GM19467 (cell line): Measurements from ENCODE around the gene UTP20.
A peak's percentile ranks its signal among the peaks of the same experiment; 100 is the strongest.

ENCODE experiments used
- ATAC-seq: cut with Tn5 transposase; IDR thresholded peaks from one replicate; pipeline ENCODE4 v1.9.1; 2021; ENCODE audit warnings: mild to moderate bottlenecking, moderate library complexity; ENCODE audit not compliant: unreplicated experiment

UTP20 gene

DNA sequence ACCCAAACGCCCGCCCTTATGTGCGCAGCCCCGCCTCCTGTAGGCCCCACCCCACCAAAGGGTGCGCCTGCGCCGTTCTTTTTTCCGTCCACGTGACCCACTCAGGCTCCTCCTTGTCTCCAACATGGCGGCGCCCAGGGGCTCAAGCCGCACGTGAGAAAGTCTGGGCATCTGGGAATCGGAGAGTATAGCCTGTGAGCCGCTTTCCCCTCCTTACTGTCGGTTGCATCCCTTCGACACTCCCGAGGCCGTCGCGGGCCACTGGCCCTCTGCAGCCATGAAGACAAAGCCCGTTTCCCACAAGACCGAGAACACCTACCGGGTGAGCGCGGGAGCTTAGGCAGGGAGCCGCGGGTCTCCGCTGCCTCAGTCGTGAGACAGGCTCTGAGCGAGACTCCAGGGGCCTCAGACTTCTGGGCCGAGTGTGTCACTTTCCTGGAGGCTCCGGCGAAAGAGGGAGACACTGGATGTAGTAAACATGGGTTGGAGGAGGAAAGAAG lies at the start of gene UTP20:
Gene UTP20 (plus strand): TSS at position 100 of the 500 bp plus-strand sequence. CDS start 178 bp downstream, at position 278.
- peak; percentile 100 for ATAC-seq

DNA sequence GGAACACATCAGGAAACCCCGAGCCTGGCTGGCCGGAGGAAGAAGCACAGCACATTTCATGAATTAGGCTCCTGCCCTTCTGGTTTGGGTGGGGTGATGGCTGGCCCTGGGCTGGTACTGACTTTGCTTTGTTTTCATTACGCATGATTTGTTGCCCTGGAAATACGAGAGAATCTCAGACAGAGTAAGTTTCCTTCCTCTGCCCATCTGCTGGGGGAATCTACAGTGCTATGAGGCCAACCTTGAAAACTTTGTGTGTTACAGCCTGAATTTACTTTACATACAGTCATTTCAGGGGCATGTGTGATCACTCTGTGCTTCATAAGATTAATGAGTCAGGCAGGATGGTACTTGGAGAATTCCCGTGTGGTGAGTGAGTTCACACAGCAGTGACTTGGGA lies 49.4 kb upstream of the UTP20 start:
- no peak for ATAC-seq

DNA sequence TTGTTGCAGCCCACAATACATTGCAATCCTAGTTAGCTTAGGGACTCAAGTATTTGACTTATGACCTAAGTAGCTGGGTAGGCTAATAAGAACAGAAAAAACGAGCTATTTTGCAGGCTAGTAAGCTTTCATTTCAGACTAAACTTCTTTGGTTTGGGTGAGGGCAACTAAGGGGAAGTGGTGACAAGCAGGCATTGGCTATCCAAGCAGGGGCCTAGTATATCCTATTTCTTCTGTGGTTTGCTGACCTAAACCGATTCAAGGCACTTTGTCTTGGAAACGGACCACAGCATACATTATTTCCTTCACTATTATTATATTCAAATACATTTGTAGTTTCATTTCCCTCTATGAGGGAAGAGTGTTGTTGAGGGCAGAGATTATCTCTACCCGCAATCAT lies 48.3 kb upstream of the UTP20 start:
- no peak for ATAC-seq

DNA sequence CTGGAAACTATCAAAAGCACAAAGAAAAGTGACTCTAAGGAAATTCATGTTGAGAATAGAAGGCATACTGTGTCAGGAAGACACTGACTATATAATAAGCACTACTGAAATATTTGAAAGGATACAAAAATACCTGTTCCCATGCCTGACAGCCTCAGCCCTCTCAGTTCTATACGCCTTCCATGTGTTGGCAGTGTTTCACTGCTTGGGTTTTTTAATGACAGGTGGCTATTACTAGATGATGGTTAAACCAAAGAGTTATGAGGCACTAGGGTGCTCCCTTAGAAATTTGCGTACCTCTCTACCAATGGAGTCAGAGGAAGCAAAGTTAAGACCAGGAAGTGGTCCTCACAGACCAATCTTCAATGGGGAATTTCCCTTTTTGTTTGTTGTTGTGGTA lies 44.2 kb upstream of the UTP20 start:
- ATAC-seq: no peak

DNA sequence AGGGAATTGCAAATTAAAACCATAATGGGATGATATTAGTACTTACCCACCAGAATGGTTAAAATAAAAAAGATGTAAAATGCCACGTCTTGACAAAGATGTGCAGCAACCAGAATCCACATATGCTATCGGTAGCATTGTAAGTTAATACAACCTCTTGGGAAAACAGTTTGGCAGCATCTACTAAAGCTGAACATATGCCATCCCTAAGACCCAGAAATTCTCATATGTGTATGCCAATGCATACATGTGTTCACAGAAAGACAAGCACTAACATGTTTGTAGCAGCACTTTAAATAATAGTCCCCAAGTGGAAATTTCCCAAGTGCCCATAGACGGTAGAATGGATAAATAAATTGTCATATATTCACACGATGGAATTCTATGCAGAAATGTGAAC lies 41.6 kb upstream of the UTP20 start:
- no peak for ATAC-seq

DNA sequence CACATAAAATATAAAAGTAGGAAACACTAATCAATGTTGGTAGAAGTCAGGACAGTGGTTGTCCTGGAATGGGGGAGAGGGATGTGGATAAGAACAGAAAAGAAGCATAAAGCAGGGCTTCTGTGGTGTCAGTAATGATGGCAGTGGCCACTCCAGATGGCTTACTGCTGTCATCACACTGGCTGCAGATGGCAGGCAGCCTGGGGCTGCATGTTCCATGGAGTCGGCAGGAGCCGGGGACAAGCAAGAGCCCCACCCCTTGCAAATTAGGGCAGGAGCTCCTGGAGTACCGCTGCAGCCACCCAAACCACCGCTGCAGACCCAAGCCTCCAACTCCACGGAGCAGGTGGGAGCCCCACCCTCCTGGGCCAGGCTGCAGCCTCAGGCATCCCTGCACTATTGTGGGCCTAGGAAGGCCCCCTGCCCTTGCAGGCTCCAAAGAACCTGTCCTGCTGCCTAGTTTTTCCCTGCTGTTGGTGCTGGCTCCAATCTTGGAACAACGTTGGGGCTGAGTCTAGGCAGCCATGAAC lies 41.0 kb upstream of the UTP20 start:
- no peak for ATAC-seq

DNA sequence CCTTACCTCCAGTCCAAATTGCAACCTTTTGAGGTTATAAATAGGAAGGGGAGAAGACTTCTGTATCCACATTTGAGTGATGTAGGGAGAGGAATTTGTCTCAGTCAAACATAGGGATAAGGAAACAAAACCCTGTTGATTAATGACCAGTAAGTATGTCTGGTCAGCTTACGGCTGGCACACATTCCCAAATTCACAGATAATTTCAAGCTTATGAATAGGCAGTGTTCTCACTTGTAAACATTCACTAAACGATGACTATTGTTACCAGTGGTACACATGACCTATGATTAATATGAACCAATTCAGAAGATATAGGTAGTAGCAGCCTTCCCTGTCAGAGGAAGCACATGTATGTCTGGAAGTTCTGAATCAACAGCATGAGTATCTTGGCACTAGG lies 36.8 kb upstream of the UTP20 start:
- no peak for ATAC-seq

DNA sequence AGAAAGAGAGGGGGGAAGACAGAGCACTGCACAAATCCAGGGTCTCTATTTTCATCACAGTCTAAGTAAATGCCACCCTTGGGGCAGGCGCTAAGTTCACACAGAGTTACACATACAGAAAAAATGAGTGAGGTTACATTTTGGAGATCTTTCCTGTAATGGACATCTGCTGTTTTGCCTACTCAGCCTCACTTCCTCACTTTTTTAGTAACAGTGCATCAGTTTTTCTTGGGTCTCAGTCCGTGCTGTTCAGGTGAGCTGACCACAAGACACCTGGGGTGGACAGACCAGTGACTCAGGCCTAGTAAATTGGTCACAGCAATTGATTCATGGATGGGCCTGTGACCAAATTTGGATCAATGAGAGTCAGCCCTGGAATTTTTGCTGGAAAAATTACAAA lies 36.3 kb upstream of the UTP20 start:
- ATAC-seq: no peak

DNA sequence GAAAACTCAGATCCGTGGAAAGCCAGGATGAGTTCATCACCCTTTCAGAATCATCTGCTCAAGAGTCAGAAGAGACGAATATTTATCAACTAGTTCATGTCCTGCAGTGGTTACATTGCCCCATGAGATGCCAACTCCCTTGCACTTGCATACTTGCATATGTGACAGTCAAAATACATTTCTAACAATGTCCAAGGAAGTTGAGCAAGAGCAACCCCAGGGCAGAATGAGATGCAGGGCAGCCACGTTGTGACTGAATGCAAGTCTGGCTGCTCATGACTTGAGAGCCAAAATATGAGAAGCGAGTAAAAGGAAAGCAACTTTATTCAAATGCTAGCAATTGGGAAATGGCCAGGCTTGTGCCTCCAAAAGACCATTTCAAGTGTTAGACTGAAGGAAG lies 23.6 kb upstream of the UTP20 start:
- no peak for ATAC-seq

DNA sequence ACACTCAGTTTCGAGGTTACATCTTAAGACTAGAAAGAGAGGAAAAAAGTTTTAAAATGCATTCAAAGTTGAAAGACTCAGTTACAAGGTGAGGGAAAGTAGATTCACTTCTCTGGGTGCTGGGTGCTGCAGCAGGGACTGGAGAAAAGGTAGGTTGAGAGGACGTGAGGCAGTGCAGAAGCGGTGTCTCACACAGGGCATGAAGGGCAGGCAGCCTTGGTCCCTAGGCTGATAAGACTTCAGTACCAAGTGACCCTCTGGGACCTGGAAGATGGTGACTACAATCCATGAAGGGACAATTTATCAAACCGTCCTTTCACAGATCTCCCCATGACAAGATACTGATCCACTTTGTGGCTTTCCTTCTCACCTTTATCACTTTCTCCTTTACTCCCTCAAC lies 22.5 kb upstream of the UTP20 start:
- no peak for ATAC-seq

DNA sequence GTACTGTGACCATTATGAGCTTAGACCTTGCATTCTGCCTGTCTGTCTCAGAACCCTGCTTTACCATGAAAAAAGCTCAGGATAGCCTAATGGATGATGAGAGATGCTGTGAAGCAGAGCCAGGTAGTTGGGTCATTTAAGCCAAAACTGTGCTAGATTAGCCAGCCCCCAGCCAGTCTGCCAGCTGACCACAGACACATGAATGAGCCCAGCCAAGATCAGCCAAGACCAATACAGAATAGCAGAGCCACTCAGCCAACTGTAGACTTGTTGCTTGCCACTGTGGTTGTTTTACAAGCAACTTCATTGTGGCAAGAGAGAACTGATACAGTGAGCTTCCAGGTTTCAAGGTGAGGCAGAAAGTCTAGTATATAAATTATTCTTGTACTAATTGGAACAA lies 12.8 kb upstream of the UTP20 start:
- no peak for ATAC-seq

DNA sequence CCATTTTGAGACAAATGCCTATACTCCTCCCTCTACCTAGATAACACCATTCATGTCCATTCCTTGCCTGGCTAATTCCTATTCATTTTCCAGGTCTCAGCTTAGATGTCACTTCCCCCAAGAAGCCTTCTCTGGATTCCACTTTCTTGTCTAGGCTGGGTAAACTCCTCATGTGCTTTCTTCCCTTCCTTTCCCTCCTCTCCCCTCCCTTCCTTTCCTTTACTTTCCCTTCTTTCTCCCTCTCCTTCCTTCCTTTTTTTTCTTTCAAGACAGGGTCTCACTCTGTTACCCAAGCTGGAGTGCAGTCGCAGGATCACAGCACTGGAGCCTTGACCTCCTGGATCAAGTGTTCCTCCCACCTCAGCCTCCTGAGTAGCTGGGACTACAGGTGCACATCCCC lies 3.5 kb upstream of the UTP20 start:
- ATAC-seq: no peak

DNA sequence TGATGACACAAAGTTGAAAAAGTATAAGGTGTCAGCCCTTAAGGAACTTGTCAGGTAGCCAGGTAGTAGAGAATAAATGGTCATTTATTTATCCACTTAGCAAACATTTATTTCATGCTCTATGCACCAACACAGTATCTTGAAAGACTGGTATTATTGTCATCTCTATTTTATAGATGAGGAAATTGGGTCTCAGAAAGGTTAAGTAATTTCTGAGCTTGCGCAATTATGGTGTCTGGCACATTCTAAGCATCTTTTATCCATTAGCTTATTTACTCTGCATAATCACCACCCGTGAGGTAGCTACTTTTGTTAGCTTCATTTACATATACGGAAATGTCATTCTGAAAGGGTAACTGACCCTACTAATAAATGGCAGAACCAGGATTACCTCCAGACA lies 2.5 kb upstream of the UTP20 start:
- ATAC-seq: no peak

DNA sequence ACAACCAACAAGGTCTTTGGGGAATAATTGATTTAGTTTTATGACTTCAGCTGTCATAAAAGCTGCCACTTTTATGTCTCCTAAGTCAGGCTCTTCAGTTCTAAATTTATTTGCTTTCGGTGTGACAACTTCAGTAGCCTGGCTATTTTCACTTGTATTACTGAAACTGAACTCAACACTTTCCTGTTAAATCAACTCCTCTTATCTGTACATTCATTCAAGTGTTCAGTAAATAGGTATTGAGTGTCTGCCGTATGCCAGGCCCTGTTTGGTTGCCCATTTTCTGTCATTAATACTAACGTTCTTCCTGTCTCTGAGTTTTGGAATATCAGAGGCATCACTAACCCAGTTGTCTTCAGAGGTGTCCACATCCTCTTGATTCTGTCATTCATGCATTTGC lies 7.5 kb downstream of the UTP20 start:
- no peak for ATAC-seq

DNA sequence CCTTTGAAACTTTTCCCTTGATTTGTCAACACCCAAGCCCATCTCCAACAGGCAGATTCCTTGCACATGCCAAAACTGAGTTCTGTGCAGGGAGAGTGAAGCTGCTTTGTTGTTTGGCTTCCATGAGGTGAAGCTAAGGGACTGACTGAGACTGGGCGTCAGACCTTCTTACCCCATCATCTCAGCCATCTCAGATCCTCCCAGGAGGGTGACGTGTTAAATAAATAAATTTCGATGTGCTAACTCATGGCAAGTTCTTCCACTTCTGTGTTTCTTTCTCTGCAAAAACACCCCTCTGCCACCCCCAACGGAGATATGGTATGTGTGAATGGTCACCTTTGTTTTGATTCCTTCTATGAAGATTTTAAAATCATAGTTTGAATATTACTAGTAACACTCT lies 17.8 kb downstream of the UTP20 start:
- ATAC-seq: no peak

DNA sequence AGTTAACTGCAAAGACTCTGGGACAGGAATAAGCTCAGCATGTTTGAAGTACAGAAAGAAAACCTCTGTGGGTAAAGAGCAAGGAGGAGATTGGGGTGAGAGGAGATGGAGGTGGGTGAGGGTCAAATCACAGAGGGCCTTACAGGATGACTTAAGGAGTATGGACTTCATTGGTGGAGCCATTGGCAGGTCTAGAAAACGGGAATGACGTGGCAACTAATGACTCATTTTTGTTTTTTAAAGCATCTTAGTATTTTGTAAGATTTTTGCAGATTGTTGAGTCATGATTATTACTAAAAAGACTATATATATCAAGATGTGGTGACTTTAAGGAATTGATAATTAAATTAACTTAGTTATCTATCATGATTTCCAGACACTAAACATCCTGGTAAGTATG lies 18.5 kb downstream of the UTP20 start:
- no peak for ATAC-seq

DNA sequence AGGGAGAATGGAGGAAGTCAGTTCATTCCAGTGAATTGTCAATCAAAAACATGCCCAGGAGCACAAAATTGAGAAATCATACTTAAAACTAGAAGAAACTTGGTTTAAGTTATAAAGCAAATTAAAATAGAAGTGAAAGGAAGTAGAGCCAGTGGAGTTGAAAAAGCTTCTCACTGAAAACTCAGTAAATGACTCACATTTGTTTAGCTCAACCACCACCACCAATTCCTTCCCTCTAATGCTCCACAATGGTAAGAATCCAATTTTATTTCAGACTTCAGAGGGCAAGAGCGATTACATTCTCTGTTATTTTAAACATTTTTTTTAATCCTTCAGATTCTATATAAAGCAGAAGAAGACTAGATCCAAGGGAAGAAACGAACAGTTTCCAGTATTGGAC lies 19.4 kb downstream of the UTP20 start:
- ATAC-seq: no peak

DNA sequence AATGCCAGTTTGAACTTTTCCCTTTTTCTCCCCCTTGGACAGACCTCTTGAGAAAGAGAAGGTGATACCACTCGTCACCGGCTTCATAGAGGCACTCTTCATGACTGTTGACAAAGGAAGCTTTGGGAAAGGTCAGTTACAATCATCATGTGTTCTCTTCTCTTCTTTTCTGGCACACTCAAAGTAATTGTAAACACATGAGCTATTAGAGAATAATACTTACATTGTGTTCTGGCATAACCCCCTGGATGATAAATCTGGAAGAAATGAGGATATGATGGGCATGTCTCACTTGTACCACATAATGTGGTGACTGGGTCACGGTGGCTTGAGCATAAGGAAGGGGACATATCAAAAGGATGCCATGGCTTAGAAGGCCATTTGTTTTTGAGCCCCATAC lies 20.0 kb downstream of the UTP20 start:
- no peak for ATAC-seq

DNA sequence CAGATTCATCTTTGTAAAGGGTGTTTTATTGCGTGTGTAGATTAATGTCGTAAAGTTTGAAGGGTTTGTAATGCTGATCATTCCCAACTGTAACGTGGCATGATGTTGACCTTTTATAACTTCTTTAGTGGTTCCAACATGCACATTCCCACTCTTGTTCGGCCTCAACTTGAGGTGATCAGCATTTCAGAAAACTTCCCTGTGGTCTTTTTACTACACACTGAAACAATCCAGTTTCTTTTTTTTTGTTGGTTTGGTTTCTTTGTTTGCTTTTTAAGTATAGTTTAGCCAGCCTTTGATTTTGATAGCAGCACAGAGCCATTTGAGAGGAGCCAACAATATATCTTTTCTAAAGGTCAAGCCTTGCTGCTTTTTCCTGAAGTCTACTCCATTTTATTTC lies 22.8 kb downstream of the UTP20 start:
- no peak for ATAC-seq

DNA sequence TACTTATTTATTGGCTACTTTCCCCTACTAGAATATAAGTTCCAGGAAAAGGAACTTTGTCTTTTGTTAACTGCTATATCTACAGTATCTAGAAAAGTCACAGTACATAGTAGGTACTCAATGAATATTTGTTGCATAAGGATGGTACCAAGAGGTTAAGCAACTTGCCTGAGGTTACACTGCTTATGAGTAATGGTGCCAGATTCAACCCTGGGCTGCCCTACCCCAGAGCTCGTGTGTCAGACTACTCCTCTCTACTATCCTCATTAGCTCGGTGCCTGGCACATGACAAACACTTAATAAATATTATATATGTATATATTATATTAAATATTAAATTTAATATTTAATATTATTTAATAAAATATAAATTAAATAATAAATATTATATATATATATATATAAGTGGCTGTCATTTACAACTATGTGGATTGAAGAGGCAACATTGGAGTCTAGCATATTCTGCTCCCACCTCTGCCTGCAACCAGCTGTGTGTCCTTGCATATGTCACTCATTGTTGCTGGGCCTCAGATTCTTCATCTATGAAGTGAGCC lies 25.4 kb downstream of the UTP20 start:
- ATAC-seq: no peak

DNA sequence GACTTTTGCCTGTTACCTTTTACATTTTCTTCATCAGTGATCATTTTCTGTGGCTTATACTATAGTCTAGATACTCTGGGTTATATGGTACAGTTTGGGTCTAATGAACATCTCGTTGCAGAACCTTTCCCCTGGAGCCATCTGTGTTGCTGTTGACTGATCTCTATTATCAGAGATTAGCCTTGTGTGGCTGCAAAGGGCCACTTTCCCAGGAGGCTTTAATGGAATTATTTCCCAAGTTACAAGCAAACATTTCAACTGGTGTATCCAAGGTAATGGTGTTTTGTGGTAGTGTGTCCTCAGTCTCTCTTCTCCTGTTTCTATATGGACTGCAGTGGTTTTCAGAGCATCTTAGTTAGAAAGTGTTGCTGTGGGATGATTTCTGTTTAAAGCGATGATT lies 25.9 kb downstream of the UTP20 start:
- ATAC-seq: no peak

DNA sequence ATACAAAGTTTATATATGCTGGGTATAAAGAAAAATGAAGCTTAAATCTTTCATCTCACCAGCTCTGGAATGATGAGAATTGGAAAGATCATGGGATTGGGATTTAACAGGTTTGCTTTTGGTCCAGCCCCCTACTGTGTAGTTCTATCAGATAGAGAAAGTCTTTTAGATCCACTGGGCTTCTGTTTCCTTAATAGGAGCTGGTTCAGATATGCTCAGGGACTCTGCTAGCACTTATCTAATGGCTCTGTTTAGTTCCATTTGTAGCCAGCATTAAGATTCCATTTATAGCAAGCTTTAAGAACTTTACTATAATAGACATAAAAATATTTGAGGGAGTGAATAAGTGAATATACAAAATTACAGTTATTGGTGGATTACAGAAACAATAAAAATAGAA lies 42.6 kb downstream of the UTP20 start:
- ATAC-seq: no peak

DNA sequence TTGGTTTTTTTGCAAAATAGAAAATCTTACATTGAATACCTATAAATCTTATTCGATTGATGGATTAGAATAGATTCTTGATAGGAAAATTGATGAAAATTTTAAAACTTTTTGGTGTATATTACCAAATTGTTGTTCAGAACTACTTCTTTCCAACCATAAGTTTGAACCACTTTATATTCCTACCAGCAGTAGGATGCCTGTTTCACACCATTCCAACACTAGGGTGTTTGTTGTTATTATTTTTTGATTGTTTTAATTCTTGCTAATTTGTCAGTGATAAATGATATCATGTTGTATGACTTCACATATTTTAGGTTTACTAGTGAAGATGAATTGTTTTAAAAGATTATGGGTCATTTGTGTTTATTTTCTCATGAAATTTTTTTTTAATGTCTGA lies 43.4 kb downstream of the UTP20 start:
- ATAC-seq: no peak
